ENCODE data around the gene AGPS.
"Not testable (repeated sequence)": the region's sequence is repeated elsewhere in the genome, so short reads cannot be mapped to it uniquely, and the experiment has no call there.

The AGPS gene

DNA sequence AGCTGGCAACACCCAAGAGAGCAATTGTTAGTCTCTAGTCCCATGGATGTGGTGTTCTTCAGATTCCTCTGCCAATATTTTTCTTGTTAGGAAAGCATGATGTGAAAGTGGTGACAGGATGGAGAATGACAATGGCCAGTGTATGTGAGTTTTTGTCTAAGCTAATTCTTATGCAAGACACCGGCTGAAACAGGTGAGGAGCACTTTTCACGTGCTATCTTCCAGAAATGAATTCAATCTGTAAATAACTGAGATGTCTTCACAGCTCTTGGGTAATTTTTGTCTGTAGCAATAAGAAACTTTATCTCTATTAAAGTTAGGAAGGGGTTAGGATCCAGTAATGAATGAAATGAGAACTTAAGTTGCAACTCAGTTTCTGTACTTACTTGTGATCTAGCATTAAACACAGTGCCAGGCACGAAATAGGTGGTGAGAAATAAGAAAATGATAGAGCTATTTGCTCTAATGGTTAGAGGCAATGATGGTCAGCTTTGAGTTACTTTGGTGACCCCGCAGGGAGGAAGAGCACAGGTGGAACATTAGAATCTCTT, 676 bp upstream of the AGPS start:
- DNase-seq = no peak

DNA sequence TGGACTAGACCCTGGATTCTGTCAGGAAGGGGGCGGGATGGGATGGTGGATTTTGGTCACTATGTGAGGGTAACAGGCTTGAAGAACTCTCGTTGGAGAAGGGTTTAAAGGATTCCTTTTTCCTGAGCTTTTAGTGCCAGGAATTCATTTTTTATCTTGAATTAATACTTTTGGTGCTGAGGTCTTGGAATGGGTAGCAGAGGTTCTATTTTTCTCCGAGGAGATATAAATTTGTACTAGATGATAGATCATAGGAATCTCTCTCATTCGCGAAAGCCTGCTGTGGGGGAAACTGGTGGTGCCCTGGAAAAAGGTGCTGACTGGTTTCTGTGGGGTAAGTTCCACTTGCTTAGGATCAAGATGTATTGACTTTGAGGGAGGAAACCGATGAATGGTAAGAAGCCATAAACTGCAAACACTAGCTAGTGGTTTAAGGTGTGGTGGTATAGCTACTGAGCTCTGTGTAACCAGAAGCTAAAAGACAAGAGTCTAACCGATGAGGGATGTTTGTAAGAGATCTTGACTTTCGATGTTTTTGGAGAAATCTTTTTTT, 706 bp downstream of the AGPS start:
- DNase-seq = peak in 1 of 2 donors; percentile 11

DNA sequence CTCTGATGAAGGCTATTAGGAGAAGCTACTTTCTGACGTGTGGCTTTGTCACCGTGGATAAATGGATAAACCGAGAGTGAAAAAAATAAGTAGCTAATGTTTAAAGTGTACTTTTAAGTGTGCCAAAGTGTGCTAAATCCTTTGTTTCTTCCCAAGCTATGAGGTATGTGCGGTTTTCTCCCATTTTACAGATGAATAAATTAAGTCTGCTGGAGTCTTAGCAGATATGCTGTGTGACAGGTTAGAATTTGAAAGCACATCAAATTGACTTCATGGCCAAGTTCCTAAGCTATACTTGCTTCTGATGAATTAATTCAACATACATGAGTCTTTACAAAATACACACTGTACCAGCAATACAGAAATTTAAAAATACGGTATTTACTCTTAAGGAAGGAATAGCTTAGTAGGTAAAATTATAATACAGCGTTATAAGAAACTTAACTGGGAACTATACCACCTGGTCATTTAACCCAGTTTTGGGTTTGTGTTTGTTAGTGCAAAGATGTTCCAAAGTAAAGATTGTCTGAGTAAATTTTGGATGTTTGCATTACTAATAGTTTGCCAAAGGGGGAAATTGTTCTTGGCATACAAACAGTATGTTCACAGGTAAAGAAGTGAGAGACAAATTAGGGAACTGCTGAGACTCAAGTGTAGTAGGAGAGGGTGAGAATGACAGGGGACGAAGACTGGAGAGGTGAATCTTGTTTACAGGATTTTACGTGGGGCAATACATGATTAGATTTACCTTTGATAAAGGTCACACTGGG, 1.4 kb downstream of the AGPS start:
- DNase-seq = no peak

DNA sequence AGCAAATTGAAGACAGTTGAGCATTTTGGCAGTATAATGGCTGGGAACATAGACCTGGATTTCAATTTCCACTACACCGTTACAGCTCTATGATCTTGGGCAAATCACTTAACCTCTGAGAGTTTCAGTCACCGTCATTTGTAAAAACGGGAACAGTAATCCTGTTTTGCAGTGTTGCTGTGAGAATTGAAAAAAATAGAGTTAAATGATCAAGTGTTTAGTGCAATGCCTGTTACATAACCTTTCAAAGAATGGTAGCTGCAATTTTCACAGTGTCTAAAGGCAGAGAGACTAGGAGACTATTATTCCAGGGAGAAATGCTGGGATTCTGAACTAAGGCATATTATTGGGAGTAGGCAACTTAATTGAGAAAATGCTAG, 2.0 kb downstream of the AGPS start:
- no peak for DNase-seq

DNA sequence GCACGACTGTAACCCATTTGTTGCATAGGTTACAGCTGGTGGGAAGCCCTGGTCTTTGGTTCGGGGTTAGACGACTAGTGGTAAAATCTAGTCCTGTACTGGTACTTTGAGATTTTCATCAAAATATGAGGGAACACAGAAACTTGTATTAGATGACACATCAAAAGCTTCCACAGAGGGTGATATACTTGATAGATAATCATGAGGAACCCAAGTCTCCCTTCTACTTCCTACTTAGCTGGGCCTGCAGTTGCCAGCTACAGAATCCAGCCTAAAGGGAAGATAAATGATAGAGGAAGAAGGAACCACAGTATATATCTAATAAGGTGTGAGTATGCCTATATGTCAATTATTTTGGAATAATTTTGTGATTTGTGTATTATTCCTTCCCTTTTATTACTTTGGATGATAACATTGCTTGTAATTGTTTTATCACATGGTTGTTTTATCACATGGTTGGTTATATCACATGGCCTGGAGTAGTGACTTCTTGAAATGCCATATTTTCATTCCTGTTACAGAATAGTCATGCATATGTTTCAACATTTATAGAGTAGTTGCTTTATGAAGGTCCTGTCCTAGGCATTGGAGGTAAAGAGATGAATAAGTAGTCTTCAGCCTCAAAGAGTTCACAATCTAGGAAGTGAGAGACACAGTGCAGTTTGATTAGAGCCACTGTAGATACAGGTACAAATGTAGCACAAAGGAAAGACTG, 2.9 kb downstream of the AGPS start:
- no peak for DNase-seq

DNA sequence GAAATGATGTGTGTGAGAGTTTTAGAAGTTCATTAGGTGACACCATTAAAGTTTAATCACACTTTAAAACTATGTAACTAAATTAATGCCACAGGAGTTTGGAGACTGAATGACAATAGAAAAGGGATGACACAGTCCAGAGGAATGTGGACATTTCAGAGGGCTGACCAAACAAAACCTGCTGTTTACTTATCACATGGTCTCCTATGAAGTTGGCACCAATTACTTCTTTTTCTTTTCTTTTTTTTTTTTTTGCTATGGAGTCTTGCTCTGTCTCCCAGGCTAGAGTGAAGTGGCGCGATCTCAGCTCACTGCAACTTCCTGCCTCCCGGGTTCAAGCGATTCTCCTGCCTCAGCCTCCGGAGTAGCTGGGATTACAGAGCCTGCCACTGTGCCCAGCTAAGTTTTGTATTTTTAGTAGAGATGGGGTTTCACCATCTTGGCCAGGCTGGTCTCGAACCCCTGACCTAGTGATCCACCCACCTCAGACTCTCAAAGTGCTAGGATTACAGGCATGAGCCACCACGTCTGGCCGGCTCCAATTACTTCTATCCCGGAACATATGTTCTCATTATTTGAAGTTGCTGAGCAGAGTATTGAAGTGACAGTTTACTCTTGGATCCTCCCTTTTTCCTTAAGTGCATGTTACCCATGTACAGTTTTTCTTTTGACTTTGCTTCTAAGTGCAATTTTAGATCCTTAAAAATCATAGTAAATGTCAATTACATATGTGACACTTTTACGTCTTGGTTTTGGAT, 4.3 kb downstream of the AGPS start:
- no peak for DNase-seq

DNA sequence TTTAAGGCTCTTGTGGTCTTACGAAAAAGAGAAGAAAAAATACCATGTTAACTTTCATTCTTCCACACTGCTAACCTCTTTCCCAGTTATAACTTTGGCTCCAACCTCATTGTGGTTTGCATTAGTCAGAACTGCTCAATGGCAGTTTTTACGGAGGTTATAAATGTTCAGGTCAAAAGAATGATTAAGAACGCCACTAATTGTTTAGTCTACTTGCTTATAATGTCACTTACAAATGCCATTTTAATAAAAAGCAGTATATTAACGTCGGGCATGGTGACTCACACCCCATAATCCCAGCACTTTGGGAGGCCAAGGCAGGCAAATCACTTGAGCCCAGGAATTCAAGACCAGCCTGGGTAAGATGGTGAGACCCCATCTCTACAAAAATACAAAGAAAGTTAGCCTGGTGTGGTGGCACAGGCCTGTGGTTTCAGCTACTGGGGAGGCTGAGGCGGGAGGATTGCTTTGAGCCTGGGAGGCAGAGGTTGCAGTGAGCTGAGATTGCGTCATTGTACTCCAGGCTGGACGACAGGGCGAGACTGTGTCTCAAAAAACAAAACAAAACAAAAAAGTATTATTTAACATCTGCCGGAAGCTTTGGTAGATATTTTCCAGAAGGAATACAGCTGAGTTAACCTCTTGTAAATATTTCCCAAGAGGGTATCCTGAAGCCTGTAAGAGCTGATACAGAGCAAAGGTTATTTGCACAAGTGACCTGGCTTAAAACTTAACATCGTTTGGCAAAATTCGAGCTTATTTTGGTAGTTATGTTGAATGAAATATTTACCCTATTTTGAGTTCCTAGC, 5.1 kb downstream of the AGPS start:
- DNase-seq = no peak

DNA sequence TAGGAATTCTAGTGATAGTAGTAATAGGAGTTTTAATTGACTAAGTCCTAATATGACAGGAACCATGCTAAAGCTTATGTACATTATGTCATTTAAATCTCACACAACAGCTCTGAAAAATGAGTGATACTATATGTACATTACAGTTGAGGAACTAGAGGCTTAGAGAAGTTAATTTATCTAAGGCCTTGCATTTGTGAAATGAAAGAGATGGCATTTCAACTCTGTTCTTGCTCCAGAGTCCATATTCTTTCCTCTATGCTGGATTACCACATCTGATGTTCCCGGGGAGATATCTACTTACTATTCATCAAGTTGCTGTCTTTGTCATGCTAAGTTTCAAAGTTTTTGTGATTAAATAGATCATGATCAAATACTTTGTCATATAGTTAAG, 5.7 kb downstream of the AGPS start:
- DNase-seq = no peak

DNA sequence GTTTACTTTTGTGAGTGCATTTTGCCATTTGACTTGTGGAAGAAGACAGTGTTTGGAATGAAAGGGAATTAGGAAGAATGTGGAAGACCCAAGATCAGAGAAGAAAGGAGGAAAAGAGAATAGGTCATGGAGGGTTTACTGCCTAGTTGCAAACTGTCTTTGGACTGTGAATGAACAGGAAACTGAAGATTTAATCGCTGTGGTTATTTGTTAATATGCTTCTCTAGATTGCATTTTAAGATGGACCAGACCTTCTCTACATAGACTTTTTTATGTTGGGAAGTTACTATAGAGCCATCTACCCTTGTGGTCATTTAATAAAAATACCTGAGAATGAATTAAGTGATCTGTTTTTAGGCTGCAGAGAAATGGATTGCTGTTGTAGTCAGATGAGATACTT, 6.2 kb downstream of the AGPS start:
- DNase-seq = no peak

DNA sequence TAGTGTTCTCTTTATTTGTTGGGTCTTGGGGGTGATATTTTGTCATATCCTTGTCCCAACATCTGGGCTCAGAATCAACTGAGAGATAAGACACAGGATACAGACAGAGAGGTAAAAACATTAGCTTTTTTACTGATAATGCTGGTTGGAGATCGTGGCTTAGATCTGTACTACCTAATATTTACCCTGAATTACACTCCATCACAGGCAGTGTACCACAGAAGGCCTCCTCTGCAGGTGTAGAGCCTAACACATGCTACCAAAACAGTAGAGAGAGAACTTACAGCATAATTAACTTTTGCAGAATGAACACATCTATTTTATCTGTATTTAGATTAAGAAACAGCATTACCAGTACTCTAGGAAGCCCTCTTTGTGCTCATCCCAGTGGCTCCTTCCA, 6.8 kb downstream of the AGPS start:
- no peak for DNase-seq

DNA sequence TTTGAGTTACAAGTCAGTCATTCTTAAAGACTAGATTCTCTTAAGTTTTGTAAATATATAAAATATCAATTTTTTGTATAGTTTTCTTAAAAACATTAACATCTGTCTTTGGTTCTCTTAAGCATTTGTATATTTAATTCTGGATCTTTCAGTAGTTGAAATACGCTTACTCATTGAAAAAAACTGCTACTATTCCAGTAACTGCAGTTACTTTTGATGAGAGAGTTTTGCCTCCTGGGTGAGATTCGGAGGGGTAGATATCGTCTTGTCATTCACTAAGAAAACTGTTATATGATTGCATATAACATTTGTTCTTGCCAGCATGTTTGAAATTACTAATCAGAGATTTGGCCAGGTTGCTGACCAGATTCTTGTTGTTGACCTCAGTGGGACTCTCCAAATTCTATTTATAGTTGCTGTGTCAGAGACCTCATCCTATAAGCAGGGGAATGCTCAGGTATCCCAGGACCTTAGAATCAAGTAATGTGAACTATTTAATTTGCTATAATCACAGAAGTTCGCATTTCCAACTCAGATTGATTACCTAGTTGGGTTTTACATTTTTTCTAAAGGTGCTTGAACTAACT, 7.9 kb downstream of the AGPS start:
- no peak for DNase-seq

DNA sequence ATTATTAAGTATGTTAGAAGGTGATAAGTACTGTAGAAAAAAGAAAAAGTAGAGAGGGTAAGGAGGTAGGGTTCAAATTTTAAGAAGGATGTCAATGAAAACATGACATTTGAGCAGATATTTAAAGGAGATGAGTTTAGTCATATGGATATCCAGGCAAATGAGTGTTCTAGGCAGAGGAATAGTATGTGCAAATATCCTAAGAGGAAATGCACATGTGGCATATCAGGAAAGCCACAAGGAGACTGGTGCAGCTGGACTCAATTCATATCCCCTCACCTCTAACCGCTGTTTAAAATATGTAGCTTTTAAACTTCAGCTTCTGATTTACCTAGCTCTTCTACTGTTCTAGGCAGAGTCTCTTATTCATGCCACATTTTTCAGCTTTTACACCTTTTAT, 9.5 kb downstream of the AGPS start:
- DNase-seq = no peak

DNA sequence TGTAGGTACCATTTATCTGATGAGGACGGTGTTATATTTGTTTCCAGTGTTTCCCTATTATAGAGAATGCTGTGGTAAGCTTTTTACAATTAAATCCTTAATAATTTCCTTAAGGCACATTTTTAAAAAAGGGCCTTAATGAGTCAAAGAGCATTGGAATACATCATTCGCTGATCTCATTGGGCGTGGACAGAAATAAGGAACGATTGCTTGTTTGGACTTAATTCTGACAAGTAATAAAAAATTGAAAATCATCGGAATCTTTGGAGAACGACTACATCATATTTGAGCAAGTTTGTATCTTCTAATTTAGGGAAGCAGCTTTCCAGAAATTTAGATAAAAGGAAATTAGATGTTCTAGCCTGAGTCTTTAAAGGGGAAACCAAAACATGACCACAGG, 11.3 kb downstream of the AGPS start:
- no peak for DNase-seq

DNA sequence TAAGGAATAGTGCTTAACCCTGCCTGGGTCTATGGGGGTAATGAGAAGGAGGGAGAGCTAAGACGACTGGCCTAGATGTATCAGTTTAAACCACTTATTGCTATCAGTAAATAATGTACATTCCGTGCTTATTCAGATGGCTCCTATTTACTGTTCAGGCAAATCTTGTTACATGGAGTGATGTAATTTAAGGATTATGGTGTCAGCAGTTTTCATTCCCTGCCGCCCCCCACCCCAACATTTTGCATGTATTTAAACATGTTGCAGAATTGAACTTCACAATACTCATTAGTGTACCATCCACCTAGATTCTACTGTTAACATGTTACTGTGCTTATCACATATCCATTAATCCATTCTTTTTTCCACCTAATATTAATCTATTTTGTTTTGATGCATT, 11.7 kb downstream of the AGPS start:
- no peak for DNase-seq

DNA sequence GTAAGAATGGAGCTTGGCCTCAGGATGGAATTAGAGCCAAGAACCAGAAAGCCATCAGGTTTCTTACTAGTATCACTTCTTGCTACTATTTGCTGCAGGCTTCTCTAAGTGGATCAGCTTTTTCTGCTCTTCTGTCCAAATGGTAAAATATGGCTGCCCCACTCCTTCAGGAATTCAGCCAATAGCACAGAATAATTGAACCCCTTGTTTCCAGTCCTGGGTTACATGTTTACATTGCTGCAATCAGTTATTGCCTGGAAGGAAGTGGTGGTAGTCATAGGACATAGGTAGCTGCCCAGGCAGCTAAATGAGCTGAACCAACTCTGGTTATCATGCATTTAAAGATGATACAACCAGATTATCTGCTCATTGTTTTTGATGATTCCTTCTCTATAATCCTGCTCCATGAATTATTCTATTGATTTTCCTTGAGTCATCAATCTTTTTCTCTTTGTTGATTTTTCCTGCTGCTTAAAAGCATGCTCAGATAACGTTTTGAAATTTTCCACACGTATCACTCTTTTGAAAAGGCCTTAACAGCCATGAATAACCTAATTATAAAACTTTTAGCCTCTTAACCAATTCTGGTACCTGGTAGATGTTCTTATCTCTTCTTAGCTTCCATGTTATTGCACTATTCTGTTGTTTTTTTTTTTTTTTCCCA, 12.6 kb downstream of the AGPS start:
- no peak for DNase-seq

DNA sequence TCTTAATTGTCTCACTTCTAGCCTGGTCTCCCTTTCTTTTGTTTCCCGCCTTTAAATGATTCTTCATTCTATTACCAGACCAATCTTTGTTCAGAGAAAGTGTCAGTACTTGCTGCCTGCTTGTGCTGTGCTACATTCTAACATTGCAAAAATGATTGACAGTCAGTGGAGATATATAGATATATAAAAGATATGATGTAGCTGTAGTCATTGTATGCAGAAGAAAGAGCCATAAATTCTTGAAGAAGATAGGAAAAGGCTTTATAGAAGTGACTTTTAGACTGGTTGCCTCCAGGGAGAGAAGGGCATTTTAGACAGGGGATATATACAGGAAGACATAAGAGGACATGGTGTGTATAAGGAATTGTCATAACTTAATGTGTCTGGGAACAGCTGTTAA, 13.6 kb downstream of the AGPS start:
- DNase-seq = no peak

DNA sequence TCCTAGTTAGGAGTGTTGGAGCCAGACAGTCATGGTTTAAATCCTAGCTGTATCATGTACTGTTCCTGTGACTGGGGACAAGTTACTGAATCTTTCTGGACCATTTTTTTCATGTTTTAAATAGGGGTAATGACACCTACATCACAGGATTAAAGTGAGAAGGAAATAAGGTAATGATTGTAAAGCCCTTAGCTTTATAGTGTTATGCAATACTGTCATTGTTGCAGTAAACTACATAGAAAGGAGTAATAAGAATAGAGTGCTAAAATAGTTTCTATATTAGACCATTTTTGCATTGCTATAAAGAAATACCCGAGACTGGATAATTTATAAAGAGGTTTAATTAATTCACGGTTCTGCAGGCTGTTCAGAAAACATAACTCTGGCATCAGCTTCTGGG, 14.5 kb downstream of the AGPS start:
- DNase-seq = no peak

DNA sequence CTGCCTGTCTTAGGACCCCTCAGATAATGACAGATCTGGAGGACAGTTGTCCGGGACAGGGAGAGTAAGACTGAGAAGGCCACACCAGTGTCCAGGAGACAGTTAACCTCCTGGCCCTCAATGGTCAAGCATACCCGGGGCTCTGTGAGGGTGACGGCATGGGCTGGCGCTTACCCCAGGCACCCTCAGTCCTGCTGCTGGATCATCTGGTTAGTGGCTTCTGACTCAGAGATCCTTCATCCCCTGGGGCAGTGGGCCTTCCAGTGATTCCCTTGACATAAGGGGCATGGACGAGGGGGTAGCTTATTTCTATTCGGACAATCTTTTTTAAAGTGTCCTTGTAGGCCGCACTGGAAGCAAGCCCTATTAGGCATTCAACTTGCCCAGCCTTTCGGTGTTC, 18.1 kb downstream of the AGPS start:
- not testable (repeated sequence) for DNase-seq

DNA sequence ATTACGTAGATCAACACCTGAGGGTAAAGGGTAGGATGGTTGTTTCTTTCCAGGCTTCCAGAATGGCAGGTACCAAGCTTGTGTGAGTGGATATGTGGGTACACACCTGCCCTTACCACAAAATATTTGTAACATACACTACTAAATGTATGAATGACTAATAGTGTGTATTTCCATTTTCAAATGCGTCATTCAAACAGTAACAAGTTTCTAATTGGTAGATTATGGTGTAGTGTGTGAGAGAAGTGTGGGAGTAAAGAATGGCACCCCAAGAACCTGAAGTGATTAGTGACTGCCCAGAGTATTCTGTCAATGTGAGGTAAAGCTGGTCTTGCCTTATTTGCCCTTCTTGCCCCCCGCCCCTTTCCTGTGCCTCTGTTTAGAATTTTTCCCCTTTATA, 21.1 kb downstream of the AGPS start:
- no peak for DNase-seq

DNA sequence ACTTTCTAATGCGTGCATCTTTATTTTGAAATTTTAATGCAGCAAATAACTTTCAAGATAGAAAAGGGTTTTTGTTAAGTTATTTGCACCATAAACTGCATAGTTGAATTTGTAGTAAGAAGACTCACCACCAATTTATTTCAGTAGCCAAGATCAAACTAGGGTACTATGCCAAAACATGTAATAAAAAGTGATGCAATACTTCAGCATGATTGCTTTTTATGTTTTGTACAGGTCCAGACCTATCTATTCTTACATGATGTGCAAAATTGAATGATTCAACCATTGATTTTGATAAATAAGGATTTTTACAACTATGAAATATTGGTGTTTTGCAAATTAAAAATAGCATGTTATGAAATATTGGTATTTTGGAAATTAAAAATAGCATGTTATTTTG, 26.7 kb downstream of the AGPS start:
- no peak for DNase-seq

DNA sequence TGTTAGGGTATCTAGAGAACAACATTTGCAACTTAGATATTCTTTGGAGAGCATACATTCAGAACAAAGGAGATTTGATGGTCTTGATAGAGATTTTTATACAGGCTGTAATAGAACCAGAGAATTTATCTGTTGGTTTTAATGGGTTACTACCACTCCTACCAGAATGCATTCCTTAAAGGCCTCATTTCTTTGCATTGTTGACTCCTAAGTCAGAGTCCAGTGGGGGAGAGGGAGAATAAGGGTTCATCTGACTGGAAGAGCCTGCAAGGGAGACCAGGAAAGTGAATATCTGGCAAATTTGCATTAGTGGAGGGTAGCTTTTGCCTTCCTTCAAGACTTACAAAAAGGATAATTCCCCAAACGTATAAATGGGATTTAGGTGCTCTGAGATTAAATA, 29.7 kb downstream of the AGPS start:
- no peak for DNase-seq

DNA sequence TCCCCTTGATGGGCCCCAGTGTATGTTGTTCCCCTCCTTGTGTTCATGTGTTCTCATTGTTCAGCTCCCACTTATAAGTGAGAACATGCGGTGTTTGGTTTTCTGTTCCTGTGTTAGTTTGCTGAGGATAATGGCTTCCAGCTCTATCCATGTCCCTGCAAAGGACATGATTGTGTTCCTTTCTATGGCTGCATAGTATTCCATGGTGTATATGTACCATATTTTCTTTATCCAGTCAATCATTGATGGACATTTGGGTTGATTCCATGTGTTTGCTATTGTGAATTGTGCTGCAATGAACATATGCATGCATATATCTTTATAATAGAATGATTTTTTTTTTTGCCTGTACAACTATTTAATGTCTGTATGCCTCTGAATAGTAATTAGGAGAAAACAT, 31.5 kb downstream of the AGPS start:
- DNase-seq = not testable (repeated sequence)
